Fibroblast of skin of right biceps (primary cell): ENCODE data around the gene CLCNKB.

Experiments
- DNase-seq: peaks from one replicate; pipeline ENCODE4 v3.0.0-alpha.2; 2013

Gene CLCNKB

DNA sequence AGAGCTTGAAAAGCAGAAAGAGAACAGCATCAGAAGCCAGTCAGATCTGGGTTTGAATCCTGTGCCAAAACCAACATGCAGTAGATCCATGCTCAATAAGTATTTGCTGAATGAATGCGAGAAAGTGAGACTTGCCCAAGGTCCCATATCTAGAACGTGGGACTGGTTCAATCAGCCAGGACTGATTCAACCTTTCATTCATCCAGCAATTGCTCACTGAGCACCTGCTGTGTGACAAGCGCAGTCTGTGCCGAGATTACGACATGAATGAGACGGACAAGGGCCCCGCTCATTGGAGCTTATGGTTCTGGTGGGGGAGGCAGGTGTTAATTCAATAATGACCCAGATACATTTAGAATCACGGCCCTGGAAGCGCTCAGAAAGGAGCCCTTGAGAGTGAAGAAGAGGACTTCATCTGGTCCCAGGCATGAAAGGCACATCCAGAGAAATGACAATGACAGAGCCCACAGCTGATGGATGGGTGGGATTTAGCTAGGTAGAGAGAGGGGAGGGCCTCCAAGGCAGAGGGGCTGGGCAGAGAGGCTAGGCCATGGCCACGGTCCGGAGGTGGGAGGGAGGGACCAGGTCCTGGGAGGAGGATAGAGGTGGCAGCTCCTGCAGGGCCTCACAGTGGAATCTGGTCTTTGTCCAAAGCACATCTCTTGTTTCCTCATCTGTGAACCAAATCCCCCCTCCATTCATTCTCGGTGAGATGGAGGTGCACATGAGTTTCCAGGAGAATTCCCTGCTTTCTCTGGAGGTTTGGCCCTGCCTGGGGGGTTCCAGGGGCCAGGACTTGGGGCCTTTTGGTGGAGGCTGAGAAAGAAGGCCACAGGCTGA lies 34.0 kb downstream of the CLCNKB start:
- no peak for DNase-seq

DNA sequence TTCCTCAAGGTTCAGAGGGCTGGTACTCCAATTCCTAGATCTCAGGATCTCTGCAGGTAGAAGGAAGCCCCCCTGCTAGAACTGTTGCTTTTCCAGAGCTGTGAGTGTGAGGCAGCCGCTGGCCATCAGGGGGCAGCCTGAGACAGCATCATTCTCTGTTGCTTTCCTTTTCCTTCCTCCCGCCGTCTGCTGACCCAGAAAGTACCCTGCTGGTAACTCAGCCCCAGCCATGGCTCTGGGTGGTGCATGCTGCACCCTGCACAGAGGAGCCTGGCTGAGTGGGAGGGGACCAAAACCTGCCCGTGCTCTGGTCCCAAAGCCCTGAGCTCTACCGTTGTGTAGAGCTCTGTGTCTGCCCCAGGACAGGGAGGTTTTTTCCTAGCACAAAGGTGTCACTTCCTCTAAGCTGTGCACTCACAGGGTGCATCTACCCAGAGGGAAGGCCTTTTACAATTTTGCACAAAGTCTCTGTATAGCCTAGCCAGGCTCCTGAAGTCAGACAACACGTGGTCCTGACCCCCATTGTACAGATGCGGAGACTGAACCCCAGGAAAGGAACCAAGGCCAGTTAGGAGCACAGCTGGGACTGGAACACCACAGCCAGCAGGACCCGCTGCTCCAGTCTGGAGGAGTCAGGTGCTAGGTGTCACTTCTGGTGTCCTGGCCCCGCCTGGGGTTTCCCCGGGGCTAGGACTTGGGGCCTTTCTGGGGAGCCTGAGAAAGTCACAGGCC lies 35.5 kb downstream of the CLCNKB start:
- peak; percentile 71 for DNase-seq

DNA sequence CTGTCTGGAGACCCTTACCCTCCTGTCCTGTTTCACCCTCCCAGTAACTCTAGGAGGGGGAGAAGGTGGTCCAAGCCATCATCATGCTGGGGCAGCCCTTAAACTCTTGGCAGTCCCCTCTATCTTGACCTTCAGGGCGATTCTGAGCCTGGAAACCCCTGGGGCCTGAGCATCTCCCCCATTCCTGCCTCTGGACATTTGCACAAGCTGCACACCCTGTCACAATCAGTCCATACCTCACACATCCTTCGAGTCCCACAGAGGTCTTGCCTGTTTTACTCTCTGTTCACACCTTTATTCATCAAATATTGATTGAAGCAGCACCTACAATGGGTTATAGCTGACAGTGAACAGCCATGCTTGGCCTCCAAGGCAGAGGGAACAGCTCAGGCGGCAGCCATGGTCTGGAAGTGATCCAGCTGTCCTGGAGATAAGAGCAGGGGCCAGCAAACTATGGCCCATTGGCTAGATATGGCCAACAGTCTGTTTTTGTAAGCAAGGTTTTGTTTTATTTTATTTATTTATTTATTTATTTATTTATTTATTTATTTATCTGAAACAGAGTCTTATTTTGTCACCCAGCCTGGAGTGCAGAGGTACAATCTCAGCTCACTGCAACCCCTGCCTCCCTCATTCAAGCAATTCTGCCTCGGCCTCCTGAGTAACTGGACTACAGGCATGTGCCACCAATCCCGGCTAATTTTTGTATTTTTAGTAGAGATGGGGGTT lies 37.0 kb downstream of the CLCNKB start:
- no peak for DNase-seq

DNA sequence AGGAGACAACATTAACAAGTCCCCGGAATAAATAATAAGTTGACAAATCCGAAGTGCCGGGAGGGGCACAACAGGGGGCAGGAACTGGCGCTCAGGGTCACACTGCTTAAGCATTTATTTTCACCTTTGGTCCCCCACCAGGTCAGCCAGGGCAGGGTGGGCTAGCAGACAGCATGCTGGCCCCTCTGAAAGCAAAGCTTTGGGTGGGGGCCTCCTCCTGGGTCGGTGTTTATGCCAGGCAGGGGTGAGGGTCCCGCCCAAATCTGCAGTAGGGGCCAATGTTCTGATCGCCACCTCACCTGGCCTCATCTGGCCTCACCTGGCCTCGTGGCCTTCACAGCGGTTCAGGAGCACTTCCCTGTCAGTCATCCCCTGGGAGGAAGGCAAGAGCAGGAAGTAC lies 38.1 kb downstream of the CLCNKB start:
- DNase-seq: no peak

DNA sequence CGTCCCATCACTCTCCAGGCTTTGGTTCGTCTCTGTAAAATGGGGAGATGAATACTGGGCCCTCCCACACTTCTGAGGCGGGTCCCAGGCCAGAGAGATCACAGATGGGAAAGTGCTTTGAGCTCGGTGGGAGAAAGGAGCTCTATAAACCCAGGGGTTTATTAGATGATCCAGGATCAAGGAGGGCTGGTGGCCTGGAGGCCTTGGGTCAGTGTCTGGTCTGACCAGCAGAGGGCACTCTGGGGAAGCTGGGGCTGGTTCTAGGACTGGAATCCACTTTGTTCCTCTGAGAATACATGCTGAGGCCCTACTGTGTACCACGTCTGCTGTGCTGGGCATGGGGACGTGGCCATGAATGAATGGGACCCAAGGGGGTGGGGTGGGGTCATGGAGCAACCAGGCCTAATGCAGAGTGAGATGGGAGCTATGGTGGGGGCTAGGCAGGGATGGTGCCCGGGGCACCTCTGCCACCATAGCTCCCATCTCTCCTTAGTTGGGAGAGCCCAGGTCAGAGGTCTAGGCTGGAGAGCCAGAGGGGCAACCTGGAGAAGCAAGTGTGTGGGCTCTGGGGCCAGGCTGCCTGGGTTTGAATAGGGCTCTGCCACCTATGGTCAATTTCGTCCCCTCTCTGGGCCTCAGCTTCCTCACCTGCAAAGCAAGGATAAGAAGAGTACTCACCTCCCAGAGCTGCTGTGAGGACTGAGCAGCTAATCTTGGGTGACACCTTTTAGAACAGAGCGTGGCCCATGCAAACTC lies 38.9 kb downstream of the CLCNKB start:
- DNase-seq: peak; percentile 52

DNA sequence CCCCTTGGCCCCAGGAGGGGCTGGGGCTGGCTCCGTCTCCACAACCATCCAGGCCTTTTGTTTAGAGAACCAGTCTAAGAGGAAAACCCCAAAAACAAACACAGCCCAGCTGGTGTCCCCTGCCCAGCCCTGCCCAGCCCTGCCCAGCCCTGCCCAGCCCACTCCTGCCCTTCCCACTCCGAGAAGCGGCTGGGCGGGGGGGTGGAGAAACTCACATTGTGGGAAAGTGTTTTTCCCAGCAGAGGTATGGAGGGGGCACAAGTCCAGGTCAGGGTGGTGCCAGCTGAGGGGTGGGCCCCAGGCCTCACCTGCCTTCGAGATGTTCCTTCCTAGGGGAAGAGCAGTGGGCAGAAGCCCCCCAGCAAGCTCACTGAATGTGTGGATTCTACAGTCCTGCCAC lies 39.9 kb downstream of the CLCNKB start:
- no peak for DNase-seq

DNA sequence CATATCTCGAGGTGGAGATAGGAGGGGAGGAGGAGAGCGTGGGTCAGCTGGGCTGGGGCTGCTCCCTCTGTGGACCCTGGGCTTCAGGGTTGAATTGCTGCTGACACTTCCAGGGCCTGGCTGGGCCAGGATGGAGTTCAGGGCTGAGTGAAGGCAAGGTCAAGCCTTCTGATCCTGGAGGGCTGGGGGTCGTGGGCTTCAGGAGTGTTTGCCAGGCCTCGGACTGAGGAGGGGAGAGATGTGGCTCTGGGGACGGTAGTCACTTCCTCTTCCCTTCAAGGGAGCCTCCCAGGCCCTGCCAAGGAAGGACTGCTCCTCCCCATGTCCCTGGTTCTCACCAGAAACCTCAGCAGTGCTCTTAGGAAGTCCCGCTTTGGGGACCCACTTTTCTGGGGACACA lies 41.9 kb downstream of the CLCNKB start:
- no peak for DNase-seq

GRCh38 chr1:16087733-16088132 lies 44.2 kb downstream of the CLCNKB start:
- DNase-seq: no peak

GRCh38 chr1:16088351-16088911 lies 44.8 kb downstream of the CLCNKB start:
- DNase-seq: no peak

DNA sequence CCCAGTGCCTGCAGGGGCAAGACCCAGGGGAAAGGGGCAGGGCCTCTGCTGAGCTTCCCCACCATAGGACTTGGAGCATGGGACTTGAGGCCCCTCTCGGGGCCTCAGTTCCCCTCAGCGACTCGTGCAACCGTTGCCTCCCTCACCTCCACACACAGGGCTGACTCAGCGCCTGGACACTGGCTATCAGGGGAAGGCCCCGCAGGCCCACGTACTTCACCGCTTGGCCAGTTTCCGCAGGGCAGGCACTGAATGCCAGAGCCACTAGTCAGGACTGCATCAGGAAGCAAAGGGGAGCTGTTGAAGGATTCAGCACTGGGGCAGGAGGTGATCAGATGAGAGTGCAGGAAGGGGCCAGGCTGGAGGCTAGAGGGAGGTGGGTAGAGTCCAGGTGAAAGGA lies 45.4 kb downstream of the CLCNKB start:
- DNase-seq: peak; percentile 53

DNA sequence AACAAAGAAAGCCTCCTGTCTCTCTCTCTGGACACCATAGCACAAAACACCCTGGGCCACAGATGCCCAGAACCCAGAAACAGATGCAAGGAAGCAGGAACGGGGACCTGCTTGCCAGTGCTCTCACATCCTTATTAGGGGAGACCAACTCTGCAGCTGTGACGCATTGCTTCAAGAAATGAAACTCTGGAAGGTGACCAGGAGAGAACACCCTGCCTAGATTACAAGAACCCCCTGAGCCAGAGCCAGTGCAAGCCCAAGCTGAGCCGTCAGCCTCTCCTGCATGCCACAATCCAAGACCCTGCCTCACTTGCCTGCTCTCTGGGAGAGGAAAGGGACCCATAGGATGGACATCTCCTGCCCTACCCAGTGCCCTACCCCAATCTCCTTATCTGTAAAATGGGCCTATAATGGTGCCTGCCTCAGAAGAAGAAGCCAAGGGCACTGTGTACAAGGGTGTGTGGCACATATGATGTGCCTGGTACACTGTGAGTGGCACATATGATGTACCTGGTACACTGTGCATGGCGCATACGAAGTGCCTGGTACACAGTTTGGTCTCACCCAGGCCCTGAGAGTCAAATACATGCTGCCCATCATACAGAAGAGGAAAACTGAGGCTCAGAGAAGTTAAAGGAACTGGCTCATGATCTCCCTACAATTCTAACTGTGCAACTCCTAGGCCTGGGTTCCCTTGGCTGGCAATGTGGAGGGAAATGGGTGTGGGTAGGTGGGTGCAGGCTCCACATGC lies 46.7 kb downstream of the CLCNKB start:
- DNase-seq: no peak

DNA sequence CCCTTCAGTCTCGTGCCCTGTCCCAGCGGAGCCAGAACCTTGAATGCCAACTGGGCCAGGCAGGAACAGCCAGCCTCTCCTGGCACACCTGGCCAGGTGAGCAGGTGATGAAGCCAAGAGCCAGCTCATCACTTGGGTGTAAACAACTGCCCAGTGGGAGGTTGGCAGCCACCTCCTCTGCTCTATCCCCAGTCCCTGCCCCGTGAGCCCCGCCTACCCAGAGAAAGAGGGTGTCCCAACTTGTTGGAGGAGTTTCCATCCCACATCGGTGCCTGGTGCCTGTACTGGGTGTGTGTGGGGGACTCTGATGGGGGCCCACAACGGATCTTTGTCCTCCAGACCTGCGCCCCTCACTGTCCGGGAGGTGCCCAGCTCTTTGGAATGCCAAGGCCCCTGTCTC lies 47.7 kb downstream of the CLCNKB start:
- no peak for DNase-seq

DNA sequence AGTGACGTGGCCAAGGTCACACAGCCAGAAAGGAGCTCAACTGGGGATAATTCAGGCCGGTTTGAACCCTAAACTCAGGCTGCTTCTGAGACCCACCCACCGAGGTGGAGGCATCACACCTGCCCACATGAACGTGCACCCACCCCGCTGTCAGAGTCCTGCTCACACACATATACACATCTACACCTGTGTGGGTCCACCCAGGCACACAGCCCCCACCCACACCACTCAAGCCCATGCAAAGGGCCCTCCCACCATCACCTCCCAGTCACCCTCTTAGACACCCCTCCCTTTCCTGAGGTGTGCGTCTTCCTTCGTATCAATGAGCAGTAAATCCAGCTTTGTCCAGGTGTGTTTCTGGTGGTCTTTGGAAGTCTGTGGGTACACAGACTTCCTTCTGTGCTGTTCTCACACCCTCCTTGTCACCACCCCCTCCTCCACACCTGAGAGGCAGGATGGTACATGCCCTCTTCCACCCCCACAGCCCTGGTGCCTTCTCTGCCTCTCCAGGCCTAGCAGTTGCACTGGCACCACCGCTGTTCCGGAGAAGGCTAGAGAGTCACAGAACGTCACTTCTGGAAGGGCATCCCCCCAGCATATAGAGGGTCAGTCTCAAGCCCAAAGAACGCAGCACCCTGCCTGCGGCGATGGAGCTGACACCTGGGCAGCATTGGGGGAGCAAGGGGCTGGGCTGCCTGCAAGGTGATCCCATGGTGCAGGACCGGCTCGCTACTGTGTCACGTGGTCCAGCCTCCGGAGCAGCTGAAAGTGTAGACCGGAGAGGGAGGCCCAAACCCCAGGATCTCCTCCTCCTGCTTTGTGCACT lies 48.7 kb downstream of the CLCNKB start:
- no peak for DNase-seq

DNA sequence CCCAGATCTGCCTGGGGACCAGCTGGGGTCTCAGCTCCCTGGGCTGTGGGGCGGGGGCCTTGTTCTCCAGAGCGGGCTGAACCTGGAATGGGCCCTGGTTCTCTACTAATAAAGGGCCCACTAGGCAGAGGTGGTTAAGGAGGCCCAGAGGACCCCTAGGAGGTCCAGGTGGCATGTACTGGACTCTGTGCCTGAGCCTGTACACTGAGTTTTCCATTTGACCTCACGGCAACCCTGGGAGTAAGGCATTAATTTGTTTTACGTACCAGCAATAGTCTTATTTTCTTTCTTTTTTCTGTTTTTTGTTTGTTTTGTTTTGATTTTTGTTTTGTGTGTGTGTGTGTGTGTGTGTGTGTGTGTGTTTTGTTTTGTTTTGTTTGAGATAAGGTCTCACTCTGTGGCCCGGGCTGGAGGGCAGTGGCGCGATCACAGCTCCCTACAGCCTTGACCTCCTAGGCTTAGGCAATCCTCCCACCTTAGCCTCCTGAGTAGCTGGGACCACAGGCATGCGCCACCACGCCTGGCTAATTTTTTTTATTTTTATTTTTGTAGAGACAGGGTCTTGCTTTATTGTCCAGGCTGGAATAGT lies 49.4 kb downstream of the CLCNKB start:
- no peak for DNase-seq

- no peak for DNase-seq
Observed at GRCh38 chr1:16093611-16094010, 50.0 kb downstream of the CLCNKB start.

GRCh38 chr1:16094453-16095158 lies 51.0 kb downstream of the CLCNKB start:
- no peak for DNase-seq

DNA sequence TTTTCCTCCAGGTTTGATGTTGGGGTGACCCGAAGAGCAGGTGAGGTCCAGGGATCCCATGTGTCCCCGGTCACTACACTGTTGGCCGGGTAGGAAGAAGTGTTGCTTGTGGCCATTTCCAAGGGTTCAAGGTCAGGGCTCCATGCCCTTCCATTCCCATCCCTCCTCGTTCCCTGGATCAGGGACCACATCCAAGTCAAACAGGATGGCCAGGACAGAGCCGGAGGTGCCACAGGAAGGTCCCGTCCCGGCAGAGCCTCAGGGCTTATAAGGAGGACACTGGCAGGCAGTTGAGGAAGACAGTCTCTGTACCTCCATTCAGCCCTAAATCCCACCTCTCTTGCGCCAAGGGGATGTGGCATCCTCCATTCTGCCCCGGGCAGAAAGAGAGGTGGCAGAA lies 51.9 kb downstream of the CLCNKB start:
- DNase-seq: no peak

DNA sequence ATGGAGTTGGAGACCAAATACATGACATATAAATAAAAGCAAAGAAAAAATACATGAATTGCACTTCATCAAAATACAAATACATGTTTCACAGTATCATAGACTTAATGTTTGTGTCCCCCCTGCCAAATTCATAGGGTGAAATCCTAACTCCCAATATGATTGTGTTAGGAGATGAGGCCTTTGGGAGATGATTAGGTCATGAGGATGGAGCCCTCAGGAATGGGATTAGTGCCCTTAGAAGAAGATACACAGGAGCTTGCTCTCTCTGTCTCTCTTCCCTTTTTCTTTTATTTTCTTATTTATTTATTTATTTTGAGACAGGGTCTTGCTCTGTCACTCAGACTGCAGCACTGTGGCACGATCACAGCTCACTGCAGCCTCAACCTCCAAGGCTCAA lies 55.8 kb downstream of the CLCNKB start:
- DNase-seq: no peak

GRCh38 chr1:16101623-16102022 lies 58.0 kb downstream of the CLCNKB start:
- no peak for DNase-seq
